Measurements from ENCODE around the gene IRF5. TPM values are rescaled to one million over a fixed set of nuclear protein-coding genes. Genes with fewer than 3 reads are reported as not detected.

IRF5 gene
- total and polyA plus RNA-seq, 10 of the 15 experiments (the other 5 are each of a cell fraction or from before 2014, with no cell fraction given): 5.4 to 90.3 (median 61.7) TPM

DNA sequence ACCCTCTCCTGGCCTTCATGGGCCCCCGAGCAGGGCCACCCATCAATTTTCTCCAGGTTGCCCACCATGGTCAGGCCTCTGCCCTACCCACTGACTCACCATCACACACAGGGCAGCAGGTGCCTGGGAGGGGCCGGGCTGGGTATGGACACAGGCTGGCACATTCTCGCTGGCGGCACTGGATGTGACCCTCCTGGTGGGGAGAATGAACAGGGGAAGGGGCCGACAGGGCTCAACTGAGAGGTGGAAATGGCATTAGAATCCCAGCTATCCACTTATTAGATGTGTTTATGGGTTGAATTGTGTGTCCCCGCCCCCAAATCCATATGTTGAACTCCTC lies 43.7 kb upstream of the IRF5 start:
- intact Hi-C loops (cut with micrococcal nuclease; ENCODE audit: unreplicated experiment) (no loop called here), in situ Hi-C loops (cut with MboI) (no loop called here)
- no peak for FAIRE-seq
- Histone ChIP-seq H3K27ac (ENCODE audit: control insufficient read depth, insufficient read depth) (no peak overlapping the region), H3K79me2 (ENCODE audit: control insufficient read depth, insufficient read depth, low read length) (no peaks in the 10 kb centered on the region), H3K36me3 (ENCODE audit: control insufficient read depth in 2 of 2, insufficient read depth in 2 of 2, low read length in 1 of 2) (no peaks in the 10 kb centered on the region), H3K9me3 (replicated peaks; ENCODE audit: control insufficient read depth, insufficient read depth, low read length) (no peaks in the 10 kb centered on the region; the same call in 2 of the 3 replicates), H3K9ac (ENCODE audit: control insufficient read depth, insufficient read depth, low read length) (no peak overlapping the region), H3K27me3 (replicated peaks in 1 of 2; ENCODE audit: control insufficient read depth in 2 of 2, insufficient read depth in 2 of 2, low read length in 1 of 2) (peaks cover 0 to 1% of the 10 kb centered on the region in 2 experiments; a peak in 2 of 4 replicates), H3K4me2 (ENCODE audit: control insufficient read depth, insufficient read depth) (no peak overlapping the region), H3K4me1 (ENCODE audit: control insufficient read depth, insufficient read depth, low read length) (peaks cover 3% of the 10 kb centered on the region; the same call in 1 of the 2 replicates), H3K4me3 (no peak overlapping the region), H2AFZ (ENCODE audit: control insufficient read depth, low read depth, low read length) (no peak overlapping the region), H4K20me1 (ENCODE audit: control insufficient read depth, insufficient read depth) (no peaks in the 10 kb centered on the region)
- ATAC-seq: no peak
- ChIA-PET RAD21 (ENCODE audit: unreplicated experiment) (no interaction called here), CTCF (no interaction called here), SMC1A (ENCODE audit: uncharacterized antibody, unreplicated experiment) (no interaction called here), POLR2A (no interaction called here)
- DNase-seq (ENCODE audit: low read depth, low spot score): no peak
- 67% methylated on average over 6 of the region's 6 CpGs for WGBS (ENCODE audit: insufficient coverage, insufficient replicate concordance, low lambda C conversion rate, missing lambda C conversion rate)
- BruUV-seq (replicated peaks): no TSS peak
- no peak for TF ChIP-seq ATF2 (IDR thresholded peaks at IDR 0.05; ENCODE audit: low read length)
- peak; percentile 40 for TF ChIP-seq BCL3 (IDR thresholded peaks at IDR 0.05; ENCODE audit: borderline replicate concordance, insufficient read depth, low read depth, low read length, poor library complexity, severe bottlenecking)
- TF ChIP-seq RCOR1 (conservative IDR thresholded peaks at IDR 0.05; ENCODE audit: low read depth, low read length): no peak

DNA sequence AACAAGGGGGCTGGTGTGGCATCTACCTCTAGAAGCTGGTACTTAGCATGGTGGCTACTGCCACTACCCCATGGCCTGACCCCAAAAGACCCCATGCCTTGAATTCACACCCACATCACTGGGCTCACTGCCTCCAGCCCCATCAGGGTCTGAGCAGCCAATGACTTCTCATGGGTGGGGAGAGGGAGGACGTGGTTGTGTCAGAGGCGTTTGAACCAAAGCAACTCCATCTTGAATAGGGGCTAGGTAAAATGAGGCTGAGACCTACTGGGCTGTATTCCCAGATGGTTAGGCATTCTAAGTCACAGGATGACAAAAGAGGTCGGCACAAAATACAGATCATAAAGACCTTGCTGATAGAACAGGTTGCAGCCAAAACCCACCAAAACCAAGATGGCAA lies 42.4 kb upstream of the IRF5 start:
- H3K9me3 ChIP-seq (replicated peaks; ENCODE audit: control insufficient read depth, insufficient read depth, low read length): no peaks in the 10 kb centered on the region; the same call in 2 of the 3 replicates
- no peaks in the 10 kb centered on the region for H3K79me2 ChIP-seq (ENCODE audit: control insufficient read depth, insufficient read depth, low read length)
- ChIA-PET CTCF (interaction anchor here (0.7 kb wide), 1 partner anchor 157 kb away, joined by 4 read pairs; no protein-coding TSS in a partner anchor), POLR2A (no interaction called here), SMC1A (ENCODE audit: uncharacterized antibody, unreplicated experiment) (no interaction called here), RAD21 (ENCODE audit: unreplicated experiment) (no interaction called here)
- ATAC-seq: no peak
- no peak for DNase-seq (ENCODE audit: low read depth, low spot score)
- H3K4me2 ChIP-seq (ENCODE audit: control insufficient read depth, insufficient read depth): no peak overlapping the region
- in situ Hi-C loops (cut with MboI) (no loop called here), intact Hi-C loops (cut with micrococcal nuclease; ENCODE audit: unreplicated experiment) (no loop called here)
- WGBS (ENCODE audit: insufficient coverage, insufficient replicate concordance, low lambda C conversion rate, missing lambda C conversion rate): 43% methylated on average over 3 of the region's 3 CpGs
- H3K9ac ChIP-seq (ENCODE audit: control insufficient read depth, insufficient read depth, low read length): no peak overlapping the region
- no peaks in the 10 kb centered on the region for H3K36me3 ChIP-seq (ENCODE audit: control insufficient read depth in 2 of 2, insufficient read depth in 2 of 2, low read length in 1 of 2)
- no peaks in the 10 kb centered on the region for H4K20me1 ChIP-seq (ENCODE audit: control insufficient read depth, insufficient read depth)
- no peak for FAIRE-seq
- BruUV-seq (replicated peaks): no TSS peak
- H3K27me3 ChIP-seq (replicated peaks in 1 of 2; ENCODE audit: control insufficient read depth in 2 of 2, insufficient read depth in 2 of 2, low read length in 1 of 2): no peaks in the 10 kb centered on the region; a peak in 2 of 4 replicates
- H3K4me3 ChIP-seq: no peak overlapping the region
- no peak overlapping the region for H2AFZ ChIP-seq (ENCODE audit: control insufficient read depth, low read depth, low read length)
- H3K27ac ChIP-seq (ENCODE audit: control insufficient read depth, insufficient read depth): no peak overlapping the region
- no peak for TF ChIP-seq SIX5 (IDR thresholded peaks at IDR 0.05; ENCODE audit: low read depth, low read length, severe bottlenecking)
- no peak for TF ChIP-seq CBX5 (IDR thresholded peaks at IDR 0.05; ENCODE audit: low read depth)
- peaks cover 3% of the 10 kb centered on the region; the same call in 1 of the 2 replicates for H3K4me1 ChIP-seq (ENCODE audit: control insufficient read depth, insufficient read depth, low read length)
